PC-9 (cell line): ENCODE data around the gene IMP4. TPM values are rescaled to one million over a fixed set of nuclear protein-coding genes. Genes with fewer than 3 reads are reported as not detected.

Experiments
- BruUV-seq: library from RNA; stranded (reverse); fragments of 400-500 nt; replicated peaks from 2 replicates; lab custom pipeline; 2021; lab: Mats Ljungman, UMichigan
- CTCF ChIA-PET: fragments of 300-600 bp; sonication (Branson Sonifier 250); formaldehyde crosslinking; loops from one replicate; lab custom pipeline; 2022; ENCODE audit warnings: antibody characterized with exemption; lab: Charles Lee
- POLR2A ChIA-PET: fragments of 300-600 bp; sonication (Branson Sonifier 250); formaldehyde crosslinking; loops from one replicate; lab custom pipeline; 2022; ENCODE audit warnings: antibody characterized with exemption; ENCODE audit not compliant: unreplicated experiment; lab: Charles Lee
- DNase-seq, 2 experiments: peaks; one replicate each; pipeline versions ENCODE4 v3.0.0 to v3.0.0-alpha.2; 2015 to 2022; ENCODE audit warnings: mixed read lengths in 1 of 2
- H2AFZ ChIP-seq: fragments of 200-600 bp; sonication (generic); 2 replicates; pipeline ENCODE4 v1.8.1; 2017; ENCODE audit warnings: antibody characterized with exemption
- H3F3A ChIP-seq: fragments of 200-600 bp; sonication (generic); 2 replicates; pipeline ENCODE4 v1.8.1; 2017; ENCODE audit warnings: antibody characterized with exemption, mild to moderate bottlenecking, low read depth; ENCODE audit not compliant: insufficient read depth
- H3K27ac ChIP-seq: fragments of 200-600 bp; sonication (generic); 2 replicates; pipeline ENCODE4 v1.6.1; 2016; ENCODE audit warnings: mixed run types
- H3K27me3 ChIP-seq: fragments of 200-600 bp; sonication (generic); 2 replicates; pipeline ENCODE4 v1.6.1; 2016; ENCODE audit warnings: low read depth, mixed run types; ENCODE audit not compliant: insufficient read depth
- H3K36me3 ChIP-seq: fragments of 200-600 bp; sonication (generic); 2 replicates; pipeline ENCODE4 v1.6.1; 2016; ENCODE audit warnings: low read depth, mixed run types
- H3K4me1 ChIP-seq: fragments of 200-600 bp; sonication (generic); replicated peaks from 2 replicates; pipeline ENCODE4 v1.6.1; 2016; ENCODE audit warnings: mixed run types; ENCODE audit not compliant: insufficient read depth
- H3K4me2 ChIP-seq: fragments of 200-600 bp; sonication (generic); 2 replicates; pipeline ENCODE4 v1.6.1; 2017; ENCODE audit warnings: mixed run types
- H3K4me3 ChIP-seq: fragments of 200-600 bp; sonication (generic); 2 replicates; pipeline ENCODE4 v1.6.1; 2016; ENCODE audit warnings: mixed run types
- H3K79me2 ChIP-seq: fragments of 200-600 bp; sonication (generic); 2 replicates; pipeline ENCODE4 v1.6.1; 2017; ENCODE audit warnings: low read depth, mixed run types
- H3K9me2 ChIP-seq: fragments of 200-600 bp; sonication (generic); 2 replicates; pipeline ENCODE4 v1.8.1; 2017; ENCODE audit warnings: mild to moderate bottlenecking; ENCODE audit not compliant: insufficient read depth
- H3K9me3 ChIP-seq: fragments of 200-600 bp; sonication (generic); 2 replicates; pipeline ENCODE4 v1.8.1; 2016; ENCODE audit warnings: low read depth; ENCODE audit not compliant: insufficient read depth
- H4K20me1 ChIP-seq: fragments of 200-600 bp; sonication (generic); 2 replicates; pipeline ENCODE4 v1.8.1; 2017; ENCODE audit not compliant: insufficient read depth
- CTCF ChIP-seq: fragments of 200-600 bp; sonication (generic); conservative IDR thresholded peaks from 2 replicates; pipeline ENCODE4 v1.6.1; 2017; ENCODE audit warnings: mixed run types, antibody characterized with exemption, mild to moderate bottlenecking, moderate library complexity
- EZH2 ChIP-seq: fragments of 200-600 bp; sonication (generic); IDR thresholded peaks from 2 replicates; pipeline ENCODE4 v1.8.0; 2017; ENCODE audit warnings: antibody characterized with exemption, low read depth
- intact Hi-C: fragments of 100-400 bp; cut with micrococcal nuclease; formaldehyde crosslinking; loops from one replicate; pipeline ENCODE4 v1.10.0; 2022; ENCODE audit not compliant: unreplicated experiment
- total RNA-seq: library from RNA; stranded (reverse); gene quantifications from 2 replicates; pipeline ENCODE4 v1.2.3, GENCODE V29; 2021

The IMP4 gene
- total RNA-seq, 1 experiment from 2014 or later = 76.8 TPM

GRCh38 chr2:130371723-130372054 lies 29.0 kb downstream of the IMP4 start:
- TSS peak; percentile 58 for BruUV-seq
- CTCF ChIA-PET = no interaction called here
- no peaks in the 10 kb centered on the region for H3K27me3 ChIP-seq
- DNase-seq = no peak
- H2AFZ ChIP-seq = peak overlapping the region; percentile 98
- no peaks in the 10 kb centered on the region for H3F3A ChIP-seq
- 0 out of 2 replicates have a peak, but pooled peaks cover 9% of the 10 kb centered on the region for H3K4me1 ChIP-seq
- no peaks in the 10 kb centered on the region for H3K79me2 ChIP-seq
- H3K4me3 ChIP-seq = peak overlapping the region; percentile 94
- no peaks in the 10 kb centered on the region for H3K9me2 ChIP-seq
- H3K9me3 ChIP-seq = no peaks in the 10 kb centered on the region
- TF ChIP-seq EZH2 (no peak), CTCF (no peak)
- H3K36me3 ChIP-seq = no peaks in the 10 kb centered on the region
- POLR2A ChIA-PET = no interaction called here
- H3K27ac ChIP-seq = no peak overlapping the region
- no peaks in the 10 kb centered on the region for H4K20me1 ChIP-seq
- H3K4me2 ChIP-seq = peak overlapping the region; percentile 96
- intact Hi-C loops = loop anchor here (1.0 kb wide), 3 partner anchors 15 to 29 kb away; partner anchors contain the start of genes IMP4 and PTPN18

GRCh38 chr2:130372055-130372832 lies 29.5 kb downstream of the IMP4 start:
- intact Hi-C loops = loop anchor here (1.0 kb wide), 3 partner anchors 16 to 30 kb away; partner anchors contain the start of genes IMP4 and PTPN18
- peak overlapping the region; percentile 98 for H2AFZ ChIP-seq
- peak; percentile 70 to 93 for DNase-seq
- no peaks in the 10 kb centered on the region for H3K79me2 ChIP-seq
- H3K4me3 ChIP-seq = peak overlapping the region; percentile 94
- H3K27me3 ChIP-seq = no peaks in the 10 kb centered on the region
- ChIA-PET POLR2A (interaction anchor here (0.6 kb wide), 1 partner anchor 21 kb away, joined by 8 read pairs; no protein-coding TSS in a partner anchor), CTCF (interaction anchor here (1.1 kb wide), 1 partner anchor 31 kb away, joined by 3 read pairs; a partner anchor contains a TSS)
- TF ChIP-seq EZH2 = no peak
- peak; percentile 91 for TF ChIP-seq CTCF
- no peaks in the 10 kb centered on the region for H3K36me3 ChIP-seq
- no peaks in the 10 kb centered on the region for H3F3A ChIP-seq
- BruUV-seq = no TSS peak
- no peaks in the 10 kb centered on the region for H3K9me2 ChIP-seq
- no peak overlapping the region for H3K27ac ChIP-seq
- 0 out of 2 replicates have a peak, but pooled peaks cover 9% of the 10 kb centered on the region for H3K4me1 ChIP-seq
- no peaks in the 10 kb centered on the region for H4K20me1 ChIP-seq
- peak overlapping the region; percentile 96 for H3K4me2 ChIP-seq
- no peaks in the 10 kb centered on the region for H3K9me3 ChIP-seq

GRCh38 chr2:130372833-130373807 lies 30.4 kb downstream of the IMP4 start:
- Histone ChIP-seq H3K27ac (no peak overlapping the region), H3K4me1 (0 out of 2 replicates have a peak, but pooled peaks cover 9% of the 10 kb centered on the region), H2AFZ (peak overlapping the region; percentile 98), H3K27me3 (no peaks in the 10 kb centered on the region), H3K4me2 (peak overlapping the region; percentile 96), H3F3A (no peaks in the 10 kb centered on the region), H3K79me2 (no peaks in the 10 kb centered on the region), H3K4me3 (peak overlapping the region; percentile 94), H3K9me3 (no peaks in the 10 kb centered on the region), H3K36me3 (no peaks in the 10 kb centered on the region), H3K9me2 (no peaks in the 10 kb centered on the region), H4K20me1 (no peaks in the 10 kb centered on the region)
- TF ChIP-seq CTCF (peak; percentile 47; the same call in 1 of the 2 replicates), EZH2 (no peak)
- intact Hi-C loops = loop anchor here (1.0 kb wide), 3 partner anchors 17 to 31 kb away; partner anchors contain the start of genes IMP4 and PTPN18
- BruUV-seq = TSS peak; percentile 29
- POLR2A ChIA-PET = interaction anchor here (0.5 to 0.6 kb wide), 2 partner anchors 20 to 22 kb away, joined by 4 to 8 read pairs; no protein-coding TSS in a partner anchor
- no peak for DNase-seq
- CTCF ChIA-PET = interaction anchor here (1.1 kb wide), 1 partner anchor 32 kb away, joined by 3 read pairs; a partner anchor contains a TSS
